Cardiac septum (tissue), 1 donor: ENCODE data around the gene GPC5. TPM values are rescaled to one million over a fixed set of nuclear protein-coding genes. Genes with fewer than 3 reads are reported as not detected.
"Not testable (repeated sequence)": the region's sequence is repeated elsewhere in the genome, so short reads cannot be mapped to it uniquely, and the experiment has no call there.

Source experiments
- DNase-seq: peaks from one replicate; pipeline ENCODE4 v3.0.0-alpha.2; 2020; ENCODE audit warnings: low spot score
- intact Hi-C: fragments of 100-400 bp; cut with DNase I; formaldehyde crosslinking; loops from one replicate; pipeline ENCODE4 v1.14.0; 2022
- total RNA-seq: library from RNA; stranded (reverse); fragmentation: NEBNext Ultra II Directional; extraction: Animal tissue kit (Norgen Biotek cat#: 25700); gene quantifications from one replicate; pipeline ENCODE4 v1.2.1, GENCODE V29; 2021
- donor health status: DM: no; HTN: no; CAD: no.

The GPC5 gene
- total RNA-seq, 1 donor from 2014 or later: 0.86 TPM

DNA sequence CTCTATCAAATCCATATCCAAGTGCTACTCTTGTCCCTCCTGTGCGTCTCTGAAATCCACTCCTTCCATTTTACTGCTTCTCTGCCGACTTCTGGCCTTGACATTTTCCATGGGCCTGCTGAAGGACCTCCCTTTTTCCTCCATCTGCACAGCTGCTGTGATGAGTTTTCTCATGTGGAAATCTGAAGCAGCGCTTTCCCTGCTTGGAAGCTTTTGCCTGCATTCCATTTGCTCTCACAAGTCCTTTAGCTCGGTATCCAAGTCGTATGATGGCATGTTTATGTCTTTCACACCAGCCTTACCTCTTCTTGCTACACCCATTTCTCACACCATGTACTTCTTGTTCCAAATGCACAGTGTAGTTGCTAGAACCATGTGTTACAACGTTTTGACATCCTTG lies 328.2 kb downstream of the GPC5 start:
- intact Hi-C loops: loop anchor here (10.0 kb wide), 1 partner anchor 342 kb away; no protein-coding TSS in a partner anchor
- DNase-seq: no peak

DNA sequence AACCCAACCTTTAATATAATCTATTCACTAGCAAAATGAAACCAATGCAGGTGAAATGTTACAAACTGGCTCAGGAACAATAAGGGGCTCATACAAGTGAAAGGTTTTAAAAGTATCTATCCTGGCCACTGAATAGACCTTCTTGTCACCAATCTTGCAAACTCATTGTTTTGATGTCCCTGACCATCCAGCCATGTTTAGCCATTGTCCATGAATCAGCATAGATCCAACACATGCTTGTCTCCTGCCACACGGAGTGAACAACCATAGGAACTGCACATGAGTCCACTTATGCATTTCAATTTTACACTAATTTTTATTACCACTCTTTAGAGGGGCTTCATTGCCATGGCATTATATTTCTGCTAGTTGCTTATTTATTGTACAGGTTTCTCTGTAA lies 331.4 kb downstream of the GPC5 start:
- intact Hi-C loops: loop anchor here (10.0 kb wide), 1 partner anchor 345 kb away; no protein-coding TSS in a partner anchor
- DNase-seq: no peak

DNA sequence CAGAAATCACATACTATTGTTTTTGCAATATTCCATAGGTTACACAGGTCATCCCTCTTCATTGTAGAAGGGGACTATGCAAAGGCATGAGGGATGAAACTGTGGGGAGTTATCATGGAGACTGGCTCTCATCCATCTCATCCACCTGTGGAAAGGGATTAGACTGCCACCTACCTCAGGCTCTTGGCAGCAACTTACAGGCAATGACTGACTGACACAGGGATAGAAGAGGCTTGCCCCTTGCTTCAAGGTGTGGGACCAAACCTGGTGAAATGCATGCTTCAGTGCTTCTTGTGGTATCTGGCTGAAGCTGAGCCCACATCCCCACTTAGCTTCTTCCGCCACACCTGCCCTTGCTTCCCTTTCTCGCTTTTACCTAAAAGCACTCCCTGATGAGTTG lies 341.3 kb downstream of the GPC5 start:
- intact Hi-C loops: no loop called here
- DNase-seq: no peak

DNA sequence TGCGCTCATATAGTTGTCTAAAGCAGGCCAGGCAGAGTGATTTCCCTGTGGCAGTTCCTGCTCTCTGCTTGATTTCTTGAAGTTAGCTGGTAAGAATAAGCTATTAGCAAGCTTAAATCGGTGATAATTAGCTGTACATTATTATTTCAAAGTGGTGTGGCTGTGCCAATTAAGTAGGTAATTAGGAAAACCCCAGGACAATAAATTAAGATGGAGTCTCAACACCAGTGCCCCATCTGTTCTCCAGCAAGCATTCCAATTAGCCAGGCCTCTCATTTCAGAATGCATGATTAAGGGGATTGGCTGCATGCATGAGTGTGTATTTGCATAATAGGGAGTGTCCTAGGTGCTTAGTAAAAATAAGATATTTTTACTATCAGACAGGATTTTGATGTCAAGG lies 342.3 kb downstream of the GPC5 start:
- intact Hi-C loops: no loop called here
- DNase-seq: no peak

DNA sequence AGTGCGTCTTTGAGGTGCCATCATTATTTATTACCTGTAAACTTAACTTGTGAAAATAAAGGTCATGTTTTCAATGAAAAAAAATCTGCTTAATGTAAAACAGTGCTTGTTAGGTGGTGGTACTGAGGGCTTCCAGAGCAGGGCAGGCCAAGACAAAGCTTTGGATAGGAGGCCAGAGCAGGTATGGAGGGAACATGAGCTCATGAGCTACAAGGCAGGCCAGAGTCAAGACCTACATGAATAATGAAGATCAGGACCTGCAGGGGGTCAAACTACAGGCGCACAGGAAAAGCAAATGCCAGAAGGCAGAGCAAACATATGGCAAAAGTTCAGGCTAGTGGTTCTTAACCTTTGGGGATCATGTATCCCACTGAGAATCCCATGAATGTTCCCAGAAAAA lies 343.5 kb downstream of the GPC5 start:
- intact Hi-C loops: no loop called here

DNA sequence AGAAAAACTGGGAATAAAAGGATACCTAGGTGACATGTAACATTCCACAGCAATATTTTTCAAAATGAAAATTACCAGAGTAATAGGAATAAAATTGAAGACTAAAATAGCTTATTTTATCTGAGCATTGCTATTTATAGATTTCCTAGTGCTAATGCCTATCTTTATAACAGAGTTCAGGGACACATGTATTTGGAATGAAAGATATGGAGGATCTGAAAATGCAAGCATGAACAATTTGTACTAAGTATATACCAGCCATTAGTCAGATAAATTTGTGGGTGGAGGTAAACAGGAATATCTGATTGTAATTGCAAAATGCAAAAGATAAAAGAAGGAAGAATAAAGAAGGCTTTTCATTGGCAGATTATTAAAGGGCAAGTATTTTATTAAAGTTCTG lies 345.9 kb downstream of the GPC5 start:
- no peak for DNase-seq
- intact Hi-C loops: no loop called here

More for the DNA sequence above, 343.5 kb downstream of the GPC5 start:
- no peak for DNase-seq

DNA sequence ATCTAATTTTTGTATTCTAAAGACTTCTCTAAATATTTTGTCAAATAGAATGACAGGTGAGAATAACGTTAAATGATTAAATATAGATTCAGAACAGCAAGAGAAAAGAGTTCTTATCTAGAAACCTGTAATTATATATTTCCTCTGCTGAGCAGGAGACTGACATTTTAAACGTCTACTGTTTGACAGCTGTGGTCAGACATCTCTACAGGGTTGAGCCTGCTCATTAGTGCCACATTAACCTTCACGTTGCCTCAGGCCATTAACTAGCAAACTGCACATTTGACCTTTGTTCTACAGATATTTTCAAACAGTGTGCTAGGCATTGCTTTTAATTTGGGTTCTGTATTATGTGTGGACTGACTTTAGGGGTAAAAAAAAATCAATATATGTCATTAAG lies 347.5 kb downstream of the GPC5 start:
- DNase-seq: no peak
- intact Hi-C loops: no loop called here

- intact Hi-C loops: no loop called here
- no peak for DNase-seq
Measured at GRCh38 chr13:91747186-91747585, 348.8 kb downstream of the GPC5 start.

- intact Hi-C loops: no loop called here
- DNase-seq: no peak
Measured at GRCh38 chr13:91748416-91749089, 350.1 kb downstream of the GPC5 start.

DNA sequence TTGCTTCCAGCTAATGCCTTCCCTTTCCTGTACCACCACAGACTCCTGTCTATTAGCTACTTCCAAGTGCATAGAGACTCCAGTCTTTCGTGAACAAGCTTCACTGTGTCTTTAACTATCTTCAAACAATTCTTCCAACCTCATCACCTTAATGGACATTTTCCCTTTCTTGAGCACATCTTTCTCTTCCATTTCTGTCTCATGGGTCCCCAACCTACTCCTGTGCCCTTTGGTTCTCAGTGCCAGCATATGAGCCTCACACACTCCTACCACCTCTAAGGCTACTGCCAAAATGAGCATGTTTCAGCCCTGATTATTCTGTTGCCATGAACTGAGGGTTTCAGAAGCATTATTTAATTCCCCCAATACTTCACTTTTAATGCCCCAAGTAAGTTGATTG lies 360.3 kb downstream of the GPC5 start:
- intact Hi-C loops: no loop called here
- no peak for DNase-seq

- intact Hi-C loops: no loop called here
- DNase-seq: no peak
Measured at GRCh38 chr13:91762957-91763356, 364.5 kb downstream of the GPC5 start.

- no peak for DNase-seq
- intact Hi-C loops: no loop called here
Measured at GRCh38 chr13:91764527-91764926, 366.1 kb downstream of the GPC5 start.

GRCh38 chr13:91767651-91768050 lies 369.2 kb downstream of the GPC5 start:
- intact Hi-C loops: no loop called here
- no peak for DNase-seq

DNA sequence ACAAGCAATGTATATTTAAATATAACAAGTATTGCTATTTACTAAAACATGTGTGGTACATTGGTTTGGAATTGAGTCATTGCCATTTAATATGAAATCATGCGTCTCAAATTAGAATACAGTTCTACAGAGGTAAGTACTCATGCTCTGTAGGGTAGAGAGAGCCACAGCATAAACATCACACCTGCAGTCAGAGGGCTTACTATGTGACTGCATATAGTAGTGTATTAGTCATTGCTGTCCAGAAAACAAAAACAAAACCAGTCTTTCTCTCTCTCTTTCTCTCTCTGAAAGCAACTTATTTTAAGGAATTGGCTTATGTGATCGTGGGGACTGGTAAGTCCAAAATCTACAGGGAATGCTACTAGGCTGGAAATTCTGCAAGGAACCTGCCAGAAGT lies 370.3 kb downstream of the GPC5 start:
- DNase-seq: no peak
- intact Hi-C loops: no loop called here

DNA sequence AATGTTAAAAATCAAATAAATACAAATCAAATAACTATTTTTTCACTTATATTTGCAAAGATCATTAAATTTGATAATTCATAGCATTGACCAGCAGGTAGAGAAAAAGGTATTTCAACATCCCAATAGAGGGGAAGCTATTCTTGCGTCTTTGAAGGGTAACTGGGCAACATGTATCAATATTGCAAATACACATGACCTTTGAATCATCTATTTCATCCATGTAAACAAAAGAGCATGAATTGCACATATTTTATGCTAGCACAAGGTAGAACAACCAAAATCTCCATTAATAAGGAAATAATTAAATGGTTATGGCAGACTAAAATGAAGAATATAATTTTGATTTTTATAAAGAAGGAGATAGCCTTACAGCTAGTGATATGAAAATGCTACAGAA lies 372.8 kb downstream of the GPC5 start:
- no peak for DNase-seq
- intact Hi-C loops: no loop called here

DNA sequence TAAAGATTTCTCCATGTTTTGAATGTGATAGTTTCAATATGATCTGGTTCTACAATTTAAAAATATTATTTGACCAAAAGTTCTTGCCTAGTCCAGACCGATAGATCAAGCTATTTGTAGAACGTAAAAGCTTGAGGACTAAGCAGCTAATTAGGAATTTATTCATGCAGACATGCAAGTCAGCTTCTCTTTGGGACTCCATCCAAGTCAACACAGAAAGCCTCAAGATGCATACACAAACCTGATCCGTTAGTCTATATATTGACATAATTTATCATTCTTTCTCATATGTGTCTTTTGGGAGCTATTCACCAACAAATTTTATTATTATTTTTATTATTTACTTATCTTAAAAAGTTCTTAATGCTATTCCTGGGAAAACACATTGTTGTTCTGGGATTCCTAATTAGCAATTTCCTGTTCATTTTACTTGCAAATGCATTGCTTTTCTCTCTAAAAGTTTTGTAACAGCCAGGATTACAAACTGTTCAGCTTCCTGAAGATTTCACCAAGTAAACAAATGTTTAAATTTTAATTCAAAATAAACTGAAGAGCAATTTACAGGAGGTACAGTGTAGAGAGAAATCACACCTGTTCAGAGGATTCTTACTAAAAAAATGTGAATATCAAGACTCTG lies 375.3 kb downstream of the GPC5 start:
- DNase-seq: no peak
- intact Hi-C loops: no loop called here

DNA sequence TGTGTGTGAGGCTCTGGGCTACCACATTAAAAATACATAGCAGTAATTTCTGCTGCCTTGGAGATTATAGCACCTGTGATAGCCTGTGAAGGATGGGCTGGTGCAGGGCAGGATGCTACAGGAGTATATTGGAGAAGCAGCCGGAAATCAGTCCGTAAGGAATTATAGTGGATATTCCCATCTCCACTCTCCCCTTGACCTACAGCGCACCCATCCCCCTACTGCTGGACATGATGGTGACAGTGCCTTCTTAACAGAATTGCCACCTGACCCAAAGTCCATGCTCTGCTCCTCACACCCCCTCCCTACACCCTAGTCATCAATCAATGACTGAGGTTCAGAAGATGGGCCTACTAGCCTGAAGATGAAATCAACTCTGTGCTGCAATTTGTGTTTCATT lies 376.0 kb downstream of the GPC5 start:
- intact Hi-C loops: no loop called here
- DNase-seq: no peak

- intact Hi-C loops: no loop called here
- DNase-seq: no peak
Measured at GRCh38 chr13:91776611-91777193, 378.3 kb downstream of the GPC5 start.

- DNase-seq: no peak
- intact Hi-C loops: no loop called here
Measured at GRCh38 chr13:91778123-91778522, 379.7 kb downstream of the GPC5 start.

- intact Hi-C loops, DNase-seq: not testable (repeated sequence)
Measured at GRCh38 chr13:91781982-91782691, 383.7 kb downstream of the GPC5 start.
